C4-2B (cell line): ENCODE results near the gene HLCS.

Experiments
- CTCF ChIP-seq: fragments of 450-650 bp; conservative IDR thresholded peaks from 2 replicates; pipeline ENCODE4 v1.5.1; 2017; ENCODE audit warnings: mild to moderate bottlenecking
- ZFX ChIP-seq: fragments of 450-650 bp; IDR thresholded peaks from 2 replicates; pipeline ENCODE4 v1.6.1; 2017

GRCh38 chr21:36725793-36726386 is 240.6 kb downstream of the HLCS start:
- TF ChIP-seq CTCF, result no peak
- TF ChIP-seq ZFX, result no peak
